Endothelial cell of umbilical vein (primary cell): ENCODE measurements around the gene RBM6.

Experiments used
- CTCF ChIP-seq, 2 donors: IDR thresholded peaks; 1 replicate in 1 of 2; 2 replicates in 1 of 2; pipeline ENCODE4 v1.5.1; 2011; ENCODE audit warnings: low read length in 2 of 2, mild to moderate bottlenecking in 2 of 2, moderate library complexity in 2 of 2, control low read depth in 1 of 2, inconsistent platforms in 1 of 2, low read depth in 1 of 2; ENCODE audit not compliant: insufficient read depth in 1 of 2; ENCODE audit errors: extremely low read depth in 1 of 2
- EZH2 ChIP-seq: IDR thresholded peaks from 2 replicates; pipeline ENCODE4 v1.6.1; 2012; ENCODE audit warnings: borderline replicate concordance, low read depth, mild to moderate bottlenecking, moderate library complexity, low read length, inconsistent platforms; ENCODE audit not compliant: severe bottlenecking
- FOS ChIP-seq: IDR thresholded peaks from 2 replicates; pipeline ENCODE4 v1.6.1; 2011; ENCODE audit warnings: mild to moderate bottlenecking, low read length, moderate library complexity, borderline replicate concordance; ENCODE audit not compliant: insufficient read depth
- POLR2A ChIP-seq: IDR thresholded peaks from 2 replicates; pipeline ENCODE4 v1.6.1; 2012; ENCODE audit warnings: low read depth, mild to moderate bottlenecking, control low read depth, low read length
- POLR2AphosphoS5 ChIP-seq: IDR thresholded peaks from 2 replicates; pipeline ENCODE4 v1.6.1; 2012; ENCODE audit warnings: low read depth, mild to moderate bottlenecking, control low read depth, low read length, moderate library complexity; ENCODE audit not compliant: insufficient read depth
- TF ChIP-seq, protein P1 (sequence below): IDR thresholded peaks from 2 replicates; pipeline ENCODE4 v1.6.1; 2011; ENCODE audit not compliant: insufficient read depth, insufficient read length

GRCh38 chr3:50111757-50112156, 171.8 kb downstream of the RBM6 start:
- TF ChIP-seq, protein P1, sequence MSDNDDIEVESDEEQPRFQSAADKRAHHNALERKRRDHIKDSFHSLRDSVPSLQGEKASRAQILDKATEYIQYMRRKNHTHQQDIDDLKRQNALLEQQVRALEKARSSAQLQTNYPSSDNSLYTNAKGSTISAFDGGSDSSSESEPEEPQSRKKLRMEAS = no peak
- no peak for TF ChIP-seq POLR2AphosphoS5
- no peak for TF ChIP-seq EZH2
- TF ChIP-seq POLR2A = no peak
- no peak for TF ChIP-seq CTCF (IDR thresholded peaks at IDR 0.05; ENCODE audit: extremely low read depth in 1 of 2, insufficient read depth in 1 of 2, low read depth in 1 of 2, low read length in 2 of 2)
- TF ChIP-seq FOS = no peak
